GM18861 (cell line): ENCODE data around the gene SLC13A3.
A peak's percentile ranks its signal among the peaks of the same experiment; 100 is the strongest.

ENCODE experiments used
- ATAC-seq: cut with Tn5 transposase; IDR thresholded peaks from one replicate; pipeline ENCODE4 v1.9.1; 2021; ENCODE audit not compliant: unreplicated experiment

Gene SLC13A3

GRCh38 chr20:46543959-46544358, 107.3 kb downstream of the SLC13A3 start:
- no peak for ATAC-seq

- no peak for ATAC-seq
These were observed 108.2 kb downstream of the SLC13A3 start for GRCh38 chr20:46543033-46543432.

- ATAC-seq: no peak
These were observed 109.9 kb downstream of the SLC13A3 start for GRCh38 chr20:46541229-46541935.

- no peak for ATAC-seq
These were observed 112.1 kb downstream of the SLC13A3 start for GRCh38 chr20:46539113-46539512.

- no peak for ATAC-seq
These were observed 120.6 kb downstream of the SLC13A3 start for GRCh38 chr20:46530640-46531039.

GRCh38 chr20:46523696-46524328, 127.4 kb downstream of the SLC13A3 start:
- ATAC-seq: no peak

GRCh38 chr20:46523108-46523507, 128.2 kb downstream of the SLC13A3 start:
- ATAC-seq: no peak

GRCh38 chr20:46520976-46521579, 130.2 kb downstream of the SLC13A3 start:
- ATAC-seq: peak; percentile 54

- ATAC-seq: no peak
These were observed 130.7 kb downstream of the SLC13A3 start for GRCh38 chr20:46520540-46520939.

GRCh38 chr20:46519471-46520068, 131.7 kb downstream of the SLC13A3 start:
- no peak for ATAC-seq

- no peak for ATAC-seq
These were observed 138.1 kb downstream of the SLC13A3 start, which contains the start of gene ZNF334 for GRCh38 chr20:46512943-46513844. TSS of gene ZNF334 (minus strand) at chr20:46513559. CDS start at chr20:46512102, 1,457 bp downstream.

- no peak for ATAC-seq
These were observed 141.7 kb downstream of the SLC13A3 start for GRCh38 chr20:46509523-46509922.
